PFSK-1 (cell line): ENCODE results near the gene ZIC1.

Source experiments
- REST ChIP-seq, 2 experiments: IDR thresholded peaks; 2 replicates each; pipeline versions ENCODE4 v1.6.1 to v1.8.0; 2011 to 2012; ENCODE audit warnings: low read depth in 2 of 2, low read length in 2 of 2, control low read depth in 1 of 2, inconsistent platforms in 1 of 2, mild to moderate bottlenecking in 1 of 2, moderate library complexity in 1 of 2; ENCODE audit not compliant: insufficient read depth in 1 of 2
- SIN3A ChIP-seq: IDR thresholded peaks from 2 replicates; pipeline ENCODE4 v1.6.1; 2012; ENCODE audit warnings: mild to moderate bottlenecking, low read length, moderate library complexity, borderline replicate concordance; ENCODE audit not compliant: insufficient read depth
- TAF1 ChIP-seq: IDR thresholded peaks from 2 replicates; pipeline ENCODE4 v1.6.1; 2012; ENCODE audit warnings: low read length, control low read depth, borderline replicate concordance; ENCODE audit not compliant: insufficient read depth

GRCh38 chr3:147367676-147368075, 41.5 kb upstream of the ZIC1 start:
- no peak for TF ChIP-seq REST (IDR thresholded peaks at IDR 0.05; ENCODE audit: insufficient read depth in 1 of 2, low read depth in 2 of 2, low read length in 2 of 2)
- TF ChIP-seq SIN3A = no peak
- TF ChIP-seq TAF1 = no peak
